Hematopoietic multipotent progenitor cell (in vitro differentiated cells): Measurements from ENCODE around the gene SDK1. TPM values are rescaled to one million over a fixed set of nuclear protein-coding genes. Genes with fewer than 3 reads are reported as not detected.

Experiments used
- DNase-seq, 3 donors: peaks; one replicate each; pipeline ENCODE4 v3.0.0-alpha.2; 2011 to 2015; ENCODE audit warnings: low read depth in 2 of 3, low spot score in 2 of 3
- total RNA-seq: library from RNA; depleted of rRNA; stranded (reverse); fragments of >200 nt; gene quantifications from one replicate; pipeline ENCODE4 v1.2.3, GENCODE V29; 2012

The SDK1 gene
- total RNA-seq, 1 donor = 0.81 TPM

- DNase-seq = no peak
Observed at GRCh38 chr7:3636131-3636860, 335.2 kb downstream of the SDK1 start.

GRCh38 chr7:3639253-3639652, 338.2 kb downstream of the SDK1 start:
- DNase-seq = no peak

GRCh38 chr7:3641582-3641981, 340.5 kb downstream of the SDK1 start:
- DNase-seq = no peak

GRCh38 chr7:3643091-3643490, 342.0 kb downstream of the SDK1 start:
- no peak for DNase-seq

- DNase-seq = no peak
Observed at GRCh38 chr7:3648276-3648675, 347.2 kb downstream of the SDK1 start.

GRCh38 chr7:3649250-3649649, 348.2 kb downstream of the SDK1 start:
- DNase-seq = no peak

GRCh38 chr7:3649678-3650440, 348.8 kb downstream of the SDK1 start:
- no peak for DNase-seq

- DNase-seq = no peak
Observed at GRCh38 chr7:3650844-3651243, 349.8 kb downstream of the SDK1 start.

- DNase-seq = no peak
Observed at GRCh38 chr7:3655635-3656034, 354.6 kb downstream of the SDK1 start.

- no peak for DNase-seq
Observed at GRCh38 chr7:3657206-3657605, 356.2 kb downstream of the SDK1 start.

GRCh38 chr7:3668743-3669142, 367.7 kb downstream of the SDK1 start:
- no peak for DNase-seq

GRCh38 chr7:3670898-3671297, 369.8 kb downstream of the SDK1 start:
- peak in 1 of 3 donors; percentile 14 for DNase-seq

GRCh38 chr7:3673524-3673923, 372.5 kb downstream of the SDK1 start:
- DNase-seq = peak in 1 of 3 donors; percentile 5

GRCh38 chr7:3678314-3678810, 377.3 kb downstream of the SDK1 start:
- DNase-seq = no peak

- DNase-seq = no peak
Observed at GRCh38 chr7:3682028-3682710, 381.1 kb downstream of the SDK1 start.

- DNase-seq = no peak
Observed at GRCh38 chr7:3683546-3684539, 382.8 kb downstream of the SDK1 start.

- DNase-seq = no peak
Observed at GRCh38 chr7:3688071-3688470, 387.0 kb downstream of the SDK1 start.

GRCh38 chr7:3688842-3689241, 387.8 kb downstream of the SDK1 start:
- DNase-seq = no peak

- no peak for DNase-seq
Observed at GRCh38 chr7:3691478-3692158, 390.6 kb downstream of the SDK1 start.

- no peak for DNase-seq
Observed at GRCh38 chr7:3695602-3696001, 394.6 kb downstream of the SDK1 start.
